ENCODE data around the gene SRD5A3. TPM values are rescaled to one million over a fixed set of nuclear protein-coding genes. Genes with fewer than 3 reads are reported as not detected.

Gene SRD5A3
- total RNA-seq, 1 experiment from 2014 or later, result 24.0 TPM

DNA sequence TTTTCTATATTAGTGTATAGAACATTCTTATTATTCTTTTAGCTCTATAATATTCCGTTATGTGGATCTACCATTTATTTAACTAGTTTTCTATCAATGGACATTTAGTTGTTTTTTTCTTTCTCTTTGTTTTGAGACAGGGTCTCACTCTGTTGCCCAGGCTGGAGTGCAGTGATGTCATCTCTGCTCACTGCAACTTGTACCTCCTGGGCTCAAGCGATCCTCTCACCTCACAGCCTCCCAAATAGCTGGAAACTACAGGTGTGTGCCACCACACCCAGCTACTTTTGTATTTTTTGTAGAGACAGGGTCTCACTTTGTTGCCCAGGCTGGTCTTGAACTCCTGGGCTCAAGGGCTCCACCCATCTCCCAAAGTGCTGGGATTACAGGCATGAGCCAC is 60.5 kb downstream of the SRD5A3 start:
- ATAC-seq, result no peak
- Mint-ChIP-seq H3K27ac (peak overlapping the region; percentile 22; the same call in 1 of the 2 replicates), H3K9me3 (0 out of 2 replicates have a peak, but pooled peaks cover 3% of the 10 kb centered on the region), H3K4me1 (peaks cover 31% of the 10 kb centered on the region), H3K27me3 (ENCODE audit: low read depth) (no peaks in the 10 kb centered on the region), H3K36me3 (peaks cover 33% of the 10 kb centered on the region), H3K4me3 (no peak overlapping the region)
- peak; percentile 73; the same call in 1 of the 2 replicates for TF ChIP-seq ZNF121 (CRISPR knock-in tag; IDR thresholded peaks at IDR 0.05)
- TF ChIP-seq TCF7 (CRISPR knock-in tag; IDR thresholded peaks at IDR 0.05; ENCODE audit: low read depth), result no peak
- ChIA-PET POLR2A (no interaction called here), CTCF (no interaction called here)
- DNase-seq (ENCODE audit: low spot score), result no peak

DNA sequence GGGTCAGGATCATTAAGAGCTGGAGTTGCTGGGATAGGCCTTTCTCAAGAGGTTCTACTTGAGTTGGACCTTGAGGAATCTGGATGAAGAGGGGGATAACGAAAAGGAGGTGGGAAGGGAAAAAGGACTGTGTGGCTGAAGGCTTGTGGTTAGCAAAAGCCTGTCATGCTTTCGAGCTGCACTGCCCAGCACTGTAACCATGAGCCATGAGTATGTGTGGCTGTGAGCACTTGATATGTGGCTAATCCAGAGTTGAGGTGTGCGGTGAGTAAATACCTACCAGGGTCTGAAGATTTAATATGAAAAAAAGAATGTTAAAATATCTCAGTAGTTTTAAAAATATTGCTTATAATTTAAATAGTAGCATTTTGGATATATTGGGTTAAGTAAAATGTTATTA is 61.1 kb downstream of the SRD5A3 start:
- ChIA-PET POLR2A (no interaction called here), CTCF (no interaction called here)
- no peak for DNase-seq (ENCODE audit: low spot score)
- Mint-ChIP-seq H3K27me3 (ENCODE audit: low read depth) (no peaks in the 10 kb centered on the region), H3K27ac (peak overlapping the region; percentile 8), H3K36me3 (peaks cover 38% of the 10 kb centered on the region), H3K4me3 (no peak overlapping the region), H3K9me3 (0 out of 2 replicates have a peak, but pooled peaks cover 3% of the 10 kb centered on the region), H3K4me1 (peaks cover 35% of the 10 kb centered on the region)
- TF ChIP-seq FOXJ3 (CRISPR knock-in tag; IDR thresholded peaks at IDR 0.05; ENCODE audit: borderline replicate concordance), result no peak
- ATAC-seq, result no peak

DNA sequence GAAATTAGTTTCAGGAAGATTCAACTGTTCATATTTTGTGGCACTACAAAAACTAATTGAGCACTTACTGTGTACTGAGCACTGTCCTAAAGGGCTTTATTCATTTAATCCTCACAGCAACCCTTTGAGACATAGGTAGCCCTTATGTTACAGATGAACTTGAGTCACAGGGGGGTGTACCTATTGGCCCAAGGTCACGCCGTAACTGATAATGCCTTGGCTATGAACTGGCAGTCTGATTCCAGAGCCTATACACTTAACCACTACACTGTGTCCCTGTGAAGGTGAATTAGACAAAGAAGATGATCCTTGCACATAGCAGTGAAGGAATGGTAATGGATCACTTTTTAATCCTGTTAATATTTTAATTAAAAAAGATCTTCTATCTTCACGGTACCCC is 61.7 kb downstream of the SRD5A3 start:
- Mint-ChIP-seq H3K27ac (no peak overlapping the region), H3K36me3 (peaks cover 38% of the 10 kb centered on the region), H3K9me3 (0 out of 2 replicates have a peak, but pooled peaks cover 3% of the 10 kb centered on the region), H3K4me1 (peaks cover 35% of the 10 kb centered on the region), H3K4me3 (no peak overlapping the region), H3K27me3 (ENCODE audit: low read depth) (no peaks in the 10 kb centered on the region)
- DNase-seq (ENCODE audit: low spot score) (no peak), ATAC-seq (no peak)
- POLR2A ChIA-PET, result no interaction called here
- CTCF ChIA-PET, result no interaction called here
- TF ChIP-seq ATF2 (CRISPR knock-in tag; IDR thresholded peaks at IDR 0.05; ENCODE audit: borderline replicate concordance, low read depth) (no peak), HMGA2 (CRISPR knock-in tag; IDR thresholded peaks at IDR 0.05) (no peak)

DNA sequence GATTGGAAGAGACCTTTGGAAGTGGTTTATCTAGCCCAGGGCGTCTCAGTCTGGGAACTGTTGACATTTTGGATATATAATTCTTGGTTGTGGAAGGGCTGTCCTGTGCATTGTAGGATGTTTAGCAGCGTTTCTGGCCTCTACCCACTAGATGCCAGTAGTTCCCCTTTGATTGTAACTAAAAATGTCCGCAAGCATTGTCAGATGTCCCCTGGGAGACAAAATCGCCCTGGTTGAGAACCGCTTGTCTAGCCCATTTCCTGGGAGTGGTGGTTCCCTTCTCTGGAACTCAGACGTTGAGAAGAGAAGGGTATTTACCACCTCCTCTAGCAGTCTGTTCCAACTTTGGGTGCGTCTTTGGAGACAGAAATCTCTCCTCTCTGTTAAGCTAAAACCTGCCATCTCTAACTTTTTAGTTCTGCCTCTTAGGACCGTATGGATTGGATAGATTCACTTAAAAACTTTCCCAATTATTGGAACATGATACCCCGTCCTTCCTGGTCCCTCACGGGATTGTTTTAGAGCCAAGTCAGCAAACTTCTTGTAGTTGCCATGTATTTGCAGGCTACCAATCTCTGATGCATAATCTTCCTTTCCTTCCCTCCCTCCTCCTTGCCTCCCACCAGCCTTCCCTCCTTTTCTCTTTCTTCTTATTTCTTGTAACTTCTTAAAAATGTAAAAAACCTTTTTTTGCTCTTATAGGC is 63.6 kb downstream of the SRD5A3 start:
- Mint-ChIP-seq H3K27me3 (ENCODE audit: low read depth) (no peaks in the 10 kb centered on the region), H3K9me3 (0 out of 2 replicates have a peak, but pooled peaks cover 3% of the 10 kb centered on the region), H3K4me3 (no peak overlapping the region), H3K27ac (peak overlapping the region; percentile 90), H3K36me3 (peaks cover 26% of the 10 kb centered on the region), H3K4me1 (peaks cover 35% of the 10 kb centered on the region)
- DNase-seq (ENCODE audit: low spot score) (peak; percentile 19), ATAC-seq (peak; percentile 85)
- TF ChIP-seq, protein P1, sequence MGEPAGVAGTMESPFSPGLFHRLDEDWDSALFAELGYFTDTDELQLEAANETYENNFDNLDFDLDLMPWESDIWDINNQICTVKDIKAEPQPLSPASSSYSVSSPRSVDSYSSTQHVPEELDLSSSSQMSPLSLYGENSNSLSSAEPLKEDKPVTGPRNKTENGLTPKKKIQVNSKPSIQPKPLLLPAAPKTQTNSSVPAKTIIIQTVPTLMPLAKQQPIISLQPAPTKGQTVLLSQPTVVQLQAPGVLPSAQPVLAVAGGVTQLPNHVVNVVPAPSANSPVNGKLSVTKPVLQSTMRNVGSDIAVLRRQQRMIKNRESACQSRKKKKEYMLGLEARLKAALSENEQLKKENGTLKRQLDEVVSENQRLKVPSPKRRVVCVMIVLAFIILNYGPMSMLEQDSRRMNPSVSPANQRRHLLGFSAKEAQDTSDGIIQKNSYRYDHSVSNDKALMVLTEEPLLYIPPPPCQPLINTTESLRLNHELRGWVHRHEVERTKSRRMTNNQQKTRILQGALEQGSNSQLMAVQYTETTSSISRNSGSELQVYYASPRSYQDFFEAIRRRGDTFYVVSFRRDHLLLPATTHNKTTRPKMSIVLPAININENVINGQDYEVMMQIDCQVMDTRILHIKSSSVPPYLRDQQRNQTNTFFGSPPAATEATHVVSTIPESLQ (CRISPR knock-in tag; IDR thresholded peaks at IDR 0.05), result no peak
- TF ChIP-seq, protein P2, sequence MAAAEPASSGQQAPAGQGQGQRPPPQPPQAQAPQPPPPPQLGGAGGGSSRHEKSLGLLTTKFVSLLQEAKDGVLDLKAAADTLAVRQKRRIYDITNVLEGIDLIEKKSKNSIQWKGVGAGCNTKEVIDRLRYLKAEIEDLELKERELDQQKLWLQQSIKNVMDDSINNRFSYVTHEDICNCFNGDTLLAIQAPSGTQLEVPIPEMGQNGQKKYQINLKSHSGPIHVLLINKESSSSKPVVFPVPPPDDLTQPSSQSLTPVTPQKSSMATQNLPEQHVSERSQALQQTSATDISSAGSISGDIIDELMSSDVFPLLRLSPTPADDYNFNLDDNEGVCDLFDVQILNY (CRISPR knock-in tag; IDR thresholded peaks at IDR 0.05), result no peak
- TF ChIP-seq ESRRA (CRISPR knock-in tag; IDR thresholded peaks at IDR 0.05; ENCODE audit: borderline replicate concordance), result no peak
- POLR2A ChIA-PET, result no interaction called here
- CTCF ChIA-PET, result interaction anchor here (1.3 to 1.5 kb wide), 2 partner anchors 64 to 226 kb away, joined by 3 read pairs; partner anchors contain the start of gene SRD5A3

- H3K27ac Mint-ChIP-seq, result peak overlapping the region; percentile 29; the same call in 1 of the 2 replicates
- CTCF ChIA-PET, result interaction anchor here (1.0 to 1.3 kb wide), 3 partner anchors 65 to 439 kb away, joined by 3 to 4 read pairs (median 4); partner anchors contain the start of gene SRD5A3
- peaks cover 23% of the 10 kb centered on the region for H3K36me3 Mint-ChIP-seq
- H3K4me3 Mint-ChIP-seq, result no peak overlapping the region
- DNase-seq (ENCODE audit: low spot score) (no peak), ATAC-seq (no peak)
- no peaks in the 10 kb centered on the region for H3K27me3 Mint-ChIP-seq (ENCODE audit: low read depth)
- POLR2A ChIA-PET, result no interaction called here
- H3K9me3 Mint-ChIP-seq, result 0 out of 2 replicates have a peak, but pooled peaks cover 3% of the 10 kb centered on the region
- peaks cover 35% of the 10 kb centered on the region for H3K4me1 Mint-ChIP-seq
- TF ChIP-seq ZBTB21 (CRISPR knock-in tag; IDR thresholded peaks at IDR 0.05; ENCODE audit: borderline replicate concordance), result no peak
- TF ChIP-seq E2F4 (CRISPR knock-in tag; IDR thresholded peaks at IDR 0.05; ENCODE audit: borderline replicate concordance, low read depth), result no peak
- TF ChIP-seq JAZF1 (CRISPR knock-in tag; IDR thresholded peaks at IDR 0.05), result no peak
- TF ChIP-seq, protein P3, sequence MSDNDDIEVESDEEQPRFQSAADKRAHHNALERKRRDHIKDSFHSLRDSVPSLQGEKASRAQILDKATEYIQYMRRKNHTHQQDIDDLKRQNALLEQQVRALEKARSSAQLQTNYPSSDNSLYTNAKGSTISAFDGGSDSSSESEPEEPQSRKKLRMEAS (CRISPR knock-in tag; IDR thresholded peaks at IDR 0.05), result no peak
- no peak for TF ChIP-seq RELA (CRISPR knock-in tag; IDR thresholded peaks at IDR 0.05; ENCODE audit: borderline replicate concordance)
- TF ChIP-seq CTCF (IDR thresholded peaks at IDR 0.05), result no peak
Observed at GRCh38 chr4:55410431-55410830, 64.4 kb downstream of the SRD5A3 start.

Measured in WTC11 (cell line).